GM12872 (cell line): ENCODE data around the gene RNASE1.

Experiments used
- TF ChIP-seq, protein P1 (sequence below): IDR thresholded peaks from 3 replicates; pipeline ENCODE4 v1.5.1; 2011; ENCODE audit warnings: low read depth, mild to moderate bottlenecking, low read length, moderate library complexity; ENCODE audit not compliant: insufficient read depth

RNASE1 gene

DNA sequence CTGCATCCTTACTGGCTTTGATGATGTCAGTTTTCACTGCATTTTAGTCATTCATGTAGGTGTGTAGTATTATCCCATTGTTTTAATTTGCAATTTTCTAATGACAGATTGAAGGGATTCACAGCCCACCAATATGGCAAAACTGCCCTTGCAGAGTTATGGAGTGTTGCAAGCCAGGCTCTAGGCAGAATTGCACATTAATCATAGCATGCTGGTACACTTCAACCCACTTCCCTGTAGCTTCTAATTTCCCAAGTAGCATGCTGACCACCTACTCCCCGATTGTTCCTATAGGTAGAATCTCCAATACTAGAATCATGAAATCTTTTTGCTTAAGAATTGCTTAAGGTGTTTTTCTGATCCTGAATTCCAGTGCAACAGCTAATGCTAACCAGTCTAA is 26.7 kb downstream of the RNASE1 start:
- TF ChIP-seq, protein P1, sequence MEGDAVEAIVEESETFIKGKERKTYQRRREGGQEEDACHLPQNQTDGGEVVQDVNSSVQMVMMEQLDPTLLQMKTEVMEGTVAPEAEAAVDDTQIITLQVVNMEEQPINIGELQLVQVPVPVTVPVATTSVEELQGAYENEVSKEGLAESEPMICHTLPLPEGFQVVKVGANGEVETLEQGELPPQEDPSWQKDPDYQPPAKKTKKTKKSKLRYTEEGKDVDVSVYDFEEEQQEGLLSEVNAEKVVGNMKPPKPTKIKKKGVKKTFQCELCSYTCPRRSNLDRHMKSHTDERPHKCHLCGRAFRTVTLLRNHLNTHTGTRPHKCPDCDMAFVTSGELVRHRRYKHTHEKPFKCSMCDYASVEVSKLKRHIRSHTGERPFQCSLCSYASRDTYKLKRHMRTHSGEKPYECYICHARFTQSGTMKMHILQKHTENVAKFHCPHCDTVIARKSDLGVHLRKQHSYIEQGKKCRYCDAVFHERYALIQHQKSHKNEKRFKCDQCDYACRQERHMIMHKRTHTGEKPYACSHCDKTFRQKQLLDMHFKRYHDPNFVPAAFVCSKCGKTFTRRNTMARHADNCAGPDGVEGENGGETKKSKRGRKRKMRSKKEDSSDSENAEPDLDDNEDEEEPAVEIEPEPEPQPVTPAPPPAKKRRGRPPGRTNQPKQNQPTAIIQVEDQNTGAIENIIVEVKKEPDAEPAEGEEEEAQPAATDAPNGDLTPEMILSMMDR = no peak

DNA sequence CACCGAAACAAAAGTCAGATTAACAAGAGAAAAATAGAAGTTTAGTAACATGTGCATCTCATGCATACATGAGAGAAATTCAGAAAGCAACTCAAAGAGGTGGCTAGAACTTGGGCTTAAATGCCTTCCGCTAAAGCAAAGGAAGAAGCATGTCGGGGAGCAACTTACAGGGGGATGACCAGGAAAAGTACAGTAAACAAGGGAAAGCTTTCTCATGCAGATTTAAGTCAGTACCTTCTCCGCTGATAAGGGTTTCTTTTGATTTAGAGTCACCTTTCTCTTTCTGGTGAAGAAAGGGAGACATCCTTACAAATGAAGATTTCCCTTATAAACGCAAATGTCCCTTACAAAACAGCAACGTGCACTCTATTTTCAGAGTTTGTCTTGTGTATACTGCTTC is 27.6 kb downstream of the RNASE1 start:
- TF ChIP-seq, protein P1 = no peak

DNA sequence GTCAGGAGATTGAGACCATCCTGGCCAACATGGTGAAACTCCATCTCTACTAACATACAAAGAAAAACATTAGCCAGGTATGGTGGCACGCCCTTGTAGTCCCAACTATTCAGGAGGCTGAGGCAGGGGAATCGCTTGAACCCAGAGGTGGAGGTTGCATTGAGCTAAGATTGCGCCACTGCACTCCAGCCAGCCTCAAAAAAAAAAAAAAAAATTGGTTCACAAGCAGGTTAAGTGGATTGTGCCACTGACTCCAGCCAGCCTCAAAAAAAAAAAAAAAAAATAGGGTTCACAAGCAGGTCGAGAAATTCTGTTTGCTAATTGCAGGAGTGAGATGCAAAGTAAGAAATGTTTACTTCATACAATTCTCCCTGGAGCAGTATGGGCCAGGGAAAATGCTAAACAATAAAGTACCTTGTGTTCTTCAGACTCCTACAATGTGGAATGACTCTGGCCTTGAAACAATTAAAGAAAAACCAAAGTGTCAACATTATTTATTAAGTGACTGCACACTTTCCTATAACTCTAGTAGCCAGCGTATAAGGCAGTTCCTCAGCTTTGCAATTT is 28.3 kb downstream of the RNASE1 start:
- TF ChIP-seq, protein P1 = no peak

DNA sequence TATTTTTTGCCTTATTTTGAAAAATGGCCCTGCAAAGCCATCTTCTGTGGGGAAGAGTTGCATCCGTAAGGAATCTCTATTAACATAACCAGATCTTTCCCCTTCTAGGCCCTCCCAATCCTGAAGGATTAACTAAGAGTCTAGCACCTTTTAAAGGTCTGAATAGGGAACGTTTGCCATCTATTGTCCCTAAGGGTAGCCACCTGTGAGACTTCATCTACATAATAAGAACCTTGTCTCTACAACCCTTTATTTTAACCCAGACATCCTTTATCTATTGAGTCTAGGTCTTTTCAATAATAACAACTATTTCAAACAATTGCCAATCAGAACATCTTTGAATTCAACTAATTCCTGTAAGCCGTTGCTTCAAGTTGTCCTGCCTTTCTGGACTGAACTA is 30.0 kb downstream of the RNASE1 start:
- TF ChIP-seq, protein P1 = no peak

DNA sequence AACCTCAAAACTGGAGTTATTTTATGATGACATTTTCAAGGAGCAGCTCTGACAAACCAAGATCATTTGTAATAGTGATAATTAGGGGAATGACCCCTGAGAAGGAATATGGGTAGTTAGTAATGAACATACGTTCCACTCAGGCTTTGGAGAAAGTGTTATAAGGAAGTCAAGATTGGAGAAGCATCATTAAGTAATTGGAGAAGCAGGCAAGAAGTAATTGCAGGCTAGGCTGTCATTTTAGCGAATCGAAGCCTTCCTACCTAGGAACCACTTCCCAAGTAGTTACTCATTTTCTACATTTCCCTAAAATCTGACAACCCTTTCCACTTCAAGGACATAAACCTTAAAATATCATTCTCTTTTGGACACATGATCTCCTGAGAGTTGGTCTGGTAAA is 33.2 kb downstream of the RNASE1 start:
- TF ChIP-seq, protein P1 = no peak

DNA sequence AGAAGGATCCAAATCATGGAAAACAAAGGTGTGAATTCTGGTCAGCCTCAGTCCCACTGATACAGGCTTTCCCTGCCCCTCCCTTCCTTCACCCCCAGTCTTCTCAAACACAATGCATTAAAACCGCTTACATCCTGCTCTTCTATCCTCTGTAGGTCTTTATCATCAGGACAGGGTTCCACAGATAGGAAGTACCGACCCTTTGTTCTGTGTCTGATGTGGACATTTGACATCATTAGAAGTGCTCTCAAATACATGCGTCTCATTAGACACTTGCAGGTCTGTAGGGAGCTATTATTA is 34.1 kb downstream of the RNASE1 start:
- TF ChIP-seq, protein P1 = no peak

DNA sequence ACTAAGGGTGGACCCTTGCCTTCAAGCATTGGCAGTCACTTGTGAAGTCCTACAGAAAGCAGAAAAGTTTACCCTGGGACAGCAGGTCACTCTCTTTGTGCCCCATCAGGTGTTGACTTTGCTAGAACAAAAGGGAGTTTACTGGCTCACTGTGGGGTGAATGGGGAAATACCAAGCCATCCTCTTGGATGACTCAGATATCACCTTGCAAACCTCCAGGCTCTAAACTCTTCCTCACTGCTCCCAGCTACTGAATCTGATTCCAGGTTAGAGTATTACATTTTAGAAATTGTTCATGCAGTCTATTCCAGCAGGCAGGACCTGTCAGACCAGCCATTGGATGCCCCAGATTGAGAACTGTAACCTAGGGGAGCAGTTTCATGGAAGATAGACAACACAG is 41.7 kb downstream of the RNASE1 start:
- TF ChIP-seq, protein P1 = no peak

DNA sequence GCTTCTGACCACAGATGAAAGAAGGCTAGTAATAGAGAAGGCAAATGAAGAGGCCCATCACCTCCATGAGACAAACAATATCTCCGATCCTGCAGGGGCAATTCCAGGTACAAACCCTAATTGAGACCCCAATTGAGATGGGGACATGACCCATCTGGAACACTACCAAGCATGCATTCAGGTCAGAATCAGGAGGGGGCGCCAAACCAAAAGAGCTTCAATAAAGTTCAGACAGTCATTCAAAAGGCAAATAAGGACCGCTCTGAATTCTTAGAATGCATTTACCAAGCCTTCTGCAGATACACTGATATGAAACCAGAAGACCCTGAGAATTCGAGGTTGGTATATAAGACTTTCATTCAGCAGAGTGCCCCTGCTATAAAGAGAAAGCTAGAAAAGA is 44.7 kb downstream of the RNASE1 start:
- TF ChIP-seq, protein P1 = 0 out of 3 replicates have a peak, but pooled peaks have one; percentile 38
